ENCODE data around the gene SF3B2. TPM values are rescaled to one million over a fixed set of nuclear protein-coding genes. Genes with fewer than 3 reads are reported as not detected.
A peak's percentile ranks its signal among the peaks of the same experiment; 100 is the strongest.

SF3B2 gene
- total RNA-seq, 1 experiment from 2014 or later: 237 TPM

DNA sequence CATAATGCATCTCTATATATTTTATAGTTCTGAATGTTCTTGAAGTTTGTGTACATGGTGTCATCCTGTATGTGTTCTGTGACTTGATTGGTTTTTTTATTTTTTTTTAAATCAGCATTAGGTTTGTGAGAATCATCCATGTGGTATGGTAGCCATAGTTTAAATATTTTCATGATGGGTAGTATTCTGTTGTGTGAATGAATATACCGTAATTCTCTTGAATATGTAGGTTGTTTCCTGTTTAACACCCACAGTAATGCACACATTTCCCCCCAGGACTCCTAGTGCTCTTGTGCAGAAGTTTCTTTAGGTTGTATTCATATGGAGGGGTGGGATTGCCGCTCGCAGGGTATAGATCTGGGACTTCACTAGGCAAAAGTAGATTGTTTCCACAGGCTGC, 19.9 kb downstream of the SF3B2 start:
- Histone ChIP-seq H4K8ac (replicated peaks; ENCODE audit: insufficient read length, low read depth, low read length) (no peak overlapping the region), H3K18ac (ENCODE audit: insufficient read length, low read depth, low read length) (no peak overlapping the region), H3K79me1 (ENCODE audit: insufficient read depth, low read depth, low read length, poor library complexity, severe bottlenecking) (no peaks in the 10 kb centered on the region), H3K23me2 (ENCODE audit: insufficient read length, low read depth, low read length, poor library complexity, severe bottlenecking) (peaks cover 4% of the 10 kb centered on the region), H3K9ac (ENCODE audit: extremely low read depth, insufficient read length, low read length) (no peak overlapping the region), H3K56ac (ENCODE audit: insufficient read length, low read depth, low read length) (no peak overlapping the region), H3K27me3 (ENCODE audit: insufficient read depth, low read length) (no peaks in the 10 kb centered on the region), H3K9me3 (ENCODE audit: control insufficient read depth, low read depth, low read length) (no peaks in the 10 kb centered on the region), H2AFZ (ENCODE audit: low read length) (no peak overlapping the region), H2BK120ac (ENCODE audit: low read depth, low read length, poor library complexity, severe bottlenecking) (no peak overlapping the region), H2BK15ac (ENCODE audit: low read depth, low read length) (no peak overlapping the region), H2BK12ac (ENCODE audit: insufficient read length, low read depth, low read length) (no peak overlapping the region), H4K91ac (ENCODE audit: insufficient read length, low read depth, low read length) (no peak overlapping the region), H4K20me1 (ENCODE audit: control insufficient read depth, insufficient read depth, insufficient read length) (no peaks in the 10 kb centered on the region), H4K5ac (ENCODE audit: insufficient read length, low read depth, low read length) (no peak overlapping the region), H3K14ac (ENCODE audit: insufficient read depth, low read length) (no peak overlapping the region), H3K79me2 (ENCODE audit: insufficient read depth, low read length) (peaks cover 2% of the 10 kb centered on the region; the same call in 1 of the 2 replicates), H3T11ph (ENCODE audit: low read length) (no peak overlapping the region), H3K4me1 (ENCODE audit: insufficient read depth, low read length) (no peaks in the 10 kb centered on the region), H3K4ac (ENCODE audit: low read depth, low read length) (no peak overlapping the region), H3K23ac (ENCODE audit: insufficient read length, low read depth, low read length) (no peak overlapping the region), H2AK5ac (ENCODE audit: insufficient read length, low read length) (no peak overlapping the region), H3K27ac (ENCODE audit: insufficient read length, low read depth, low read length) (no peak overlapping the region), H3K4me2 (ENCODE audit: insufficient read depth, insufficient read length, low read length) (no peak overlapping the region), H2BK20ac (ENCODE audit: low read depth, low read length, poor library complexity, severe bottlenecking) (no peak overlapping the region), H2BK5ac (ENCODE audit: insufficient read length, low read length) (no peak overlapping the region)
- no peak for TF ChIP-seq CTCF (conservative IDR thresholded peaks at IDR 0.05)
- H3K4me1 Mint-ChIP-seq: peaks cover 21 to 32% of the 10 kb centered on the region in 2 experiments
- H3K27me3 Mint-ChIP-seq (ENCODE audit: low read depth): no peaks in the 10 kb centered on the region
- H3K27ac Mint-ChIP-seq: no peak overlapping the region
- H3K36me3 Mint-ChIP-seq (ENCODE audit: insufficient read depth in 1 of 3, low read depth in 3 of 3): peaks cover 18 to 44% (median 29%) of the 10 kb centered on the region in 3 experiments
- no peak for DNase-seq
- no peaks in the 10 kb centered on the region; a peak in 1 of 5 replicates for H3K9me3 Mint-ChIP-seq
- no CpG with 5 or more reads among the region's 3 CpGs for WGBS (ENCODE audit: extremely low coverage, insufficient read length, low lambda C conversion rate)
- peak overlapping the region; percentile 83 to 91; a peak in 4 of 5 replicates for H3K4me3 Mint-ChIP-seq
